Naive thymus-derived CD8-positive, alpha-beta T cell (primary cell): ENCODE measurements around the gene GMPPB. TPM values are rescaled to one million over a fixed set of nuclear protein-coding genes. Genes with fewer than 3 reads are reported as not detected.

Experiments
- ATAC-seq, 2 donors: fragments of 150-1000 bp; cut with Tn5 transposase in 1 of 2; sonication (Bioruptor Pico), chemical (Tn5 transposase) in 1 of 2; 1 replicate in 1 of 2; 2 replicates in 1 of 2; pipeline ENCODE4 v1.10.0; 2021; ENCODE audit warnings: mild to moderate bottlenecking in 2 of 2, moderate library complexity in 2 of 2
- POLR2A ChIA-PET: fragments of 350-600 bp; sonication (Branson Sonifier 250); formaldehyde crosslinking; loops from one replicate; lab custom pipeline; 2021; ENCODE audit warnings: antibody characterized with exemption; lab: Charles Lee
- DNase-seq, 10 donors: peaks; one replicate each; pipeline versions ENCODE4 v3.0.0 to v3.0.0-alpha.2; 2020 to 2022
- H3K27ac Mint-ChIP-seq, 10 donors: one replicate each; pipeline ENCODE4 v1.8.0; 2020 to 2022; ENCODE audit warnings: mild to moderate bottlenecking in 10 of 10, mixed read lengths in 10 of 10, moderate library complexity in 4 of 10, inconsistent platforms in 1 of 10
- H3K27me3 Mint-ChIP-seq, 5 donors: one replicate each; pipeline ENCODE4 v1.8.0; 2021 to 2022; ENCODE audit warnings: mixed read lengths in 5 of 5
- H3K36me3 Mint-ChIP-seq, 3 donors: one replicate each; pipeline ENCODE4 v1.8.0; 2020 to 2022; ENCODE audit warnings: mixed read lengths in 3 of 3, mild to moderate bottlenecking in 2 of 3, inconsistent platforms in 1 of 3
- H3K4me1 Mint-ChIP-seq, 4 donors: one replicate each; pipeline ENCODE4 v1.8.0; 2021 to 2022; ENCODE audit warnings: mixed read lengths in 4 of 4
- H3K4me3 Mint-ChIP-seq, 10 donors: one replicate each; pipeline ENCODE4 v1.8.0; 2020 to 2022; ENCODE audit warnings: mild to moderate bottlenecking in 10 of 10, mixed read lengths in 10 of 10, moderate library complexity in 6 of 10, inconsistent platforms in 1 of 10
- H3K9me3 Mint-ChIP-seq, 9 donors: one replicate each; pipeline ENCODE4 v1.8.0; 2020 to 2022; ENCODE audit warnings: mixed read lengths in 9 of 9, mild to moderate bottlenecking in 3 of 9, inconsistent platforms in 1 of 9, moderate library complexity in 1 of 9
- polyA plus RNA-seq, 3 donors: library from polyadenylated mRNA; unstranded; fragments of 300-500 nt; fragmentation: Illumina TruSeq; gene quantifications; one replicate each; pipeline ENCODE4 v1.2.3, GENCODE V29; 2021
- total RNA-seq, 8 experiments: library from RNA in 2 of 8; stranded (reverse) in 2 of 8; gene quantifications; one replicate each; pipeline ENCODE4 v1.2.3 and lab custom pipeline; 2021 to 2026

Gene GMPPB
- total and polyA plus RNA-seq, 5 experiments from 2014 or later, result 7.5 to 22.2 (median 14.8) TPM

DNA sequence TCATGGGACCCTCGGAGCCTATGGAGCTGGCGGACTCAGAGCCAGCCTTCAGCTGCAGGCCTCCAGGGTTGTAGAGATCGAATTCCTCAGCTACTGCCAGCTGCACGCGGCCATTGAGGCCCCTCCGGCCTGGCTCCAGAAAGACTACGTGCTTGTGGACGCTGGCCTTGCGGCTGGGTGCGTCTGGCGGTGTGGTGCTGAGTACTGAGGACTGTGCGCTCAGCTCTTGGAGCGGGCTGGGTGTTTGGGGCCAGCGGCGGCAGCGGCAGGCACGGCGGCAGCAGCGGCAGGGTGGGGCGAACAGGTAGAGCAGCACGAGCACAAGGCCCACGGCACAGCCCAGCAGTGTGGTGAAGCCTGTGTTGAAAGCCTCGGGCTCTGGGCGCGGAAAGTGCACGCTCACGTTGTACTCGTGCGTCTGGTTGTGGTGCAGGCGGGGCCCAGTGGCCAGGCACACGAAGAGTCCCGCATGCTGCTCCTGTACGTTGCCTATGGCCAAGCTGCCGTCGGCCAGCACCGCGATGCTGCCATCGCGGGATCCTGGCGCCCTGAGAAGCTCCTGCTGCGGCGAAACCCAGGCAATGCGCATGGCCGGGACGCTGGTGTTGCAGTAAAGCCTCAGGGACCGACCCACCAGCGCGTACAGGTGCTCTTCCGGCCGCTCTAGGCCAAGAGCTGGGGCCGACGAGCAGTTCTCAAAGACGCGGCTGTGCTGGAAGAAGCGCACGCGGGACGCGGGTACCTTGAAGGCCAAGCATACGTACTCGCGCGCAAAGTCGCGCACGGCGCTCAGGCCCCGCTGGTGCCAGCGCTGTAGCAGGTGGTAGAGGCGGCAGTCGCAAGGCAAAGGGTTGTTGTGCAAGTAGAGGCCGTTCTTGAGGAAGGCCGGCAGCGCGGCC, 5.5 kb downstream of the GMPPB start:
- Mint-ChIP-seq H3K27ac (peak overlapping the region in 7 of 10 donors; percentile 60 to 96 (median 84)), H3K4me1 (peaks cover 20 to 49% (median 38%) of the 10 kb centered on the region in 4 donors), H3K36me3 (no peaks in the 10 kb centered on the region), H3K4me3 (peak overlapping the region; percentile 89 to 95 (median 92)), H3K9me3 (no peaks in the 10 kb centered on the region), H3K27me3 (no peaks in the 10 kb centered on the region)
- DNase-seq (no peak), ATAC-seq (no peak)
- POLR2A ChIA-PET, result interaction anchor here (0.9 to 1.7 kb wide), 4 partner anchors 68 to 222 kb away, joined by 3 to 9 read pairs (median 4); partner anchors contain the start of genes INKA1, IP6K1 and RBM6

DNA sequence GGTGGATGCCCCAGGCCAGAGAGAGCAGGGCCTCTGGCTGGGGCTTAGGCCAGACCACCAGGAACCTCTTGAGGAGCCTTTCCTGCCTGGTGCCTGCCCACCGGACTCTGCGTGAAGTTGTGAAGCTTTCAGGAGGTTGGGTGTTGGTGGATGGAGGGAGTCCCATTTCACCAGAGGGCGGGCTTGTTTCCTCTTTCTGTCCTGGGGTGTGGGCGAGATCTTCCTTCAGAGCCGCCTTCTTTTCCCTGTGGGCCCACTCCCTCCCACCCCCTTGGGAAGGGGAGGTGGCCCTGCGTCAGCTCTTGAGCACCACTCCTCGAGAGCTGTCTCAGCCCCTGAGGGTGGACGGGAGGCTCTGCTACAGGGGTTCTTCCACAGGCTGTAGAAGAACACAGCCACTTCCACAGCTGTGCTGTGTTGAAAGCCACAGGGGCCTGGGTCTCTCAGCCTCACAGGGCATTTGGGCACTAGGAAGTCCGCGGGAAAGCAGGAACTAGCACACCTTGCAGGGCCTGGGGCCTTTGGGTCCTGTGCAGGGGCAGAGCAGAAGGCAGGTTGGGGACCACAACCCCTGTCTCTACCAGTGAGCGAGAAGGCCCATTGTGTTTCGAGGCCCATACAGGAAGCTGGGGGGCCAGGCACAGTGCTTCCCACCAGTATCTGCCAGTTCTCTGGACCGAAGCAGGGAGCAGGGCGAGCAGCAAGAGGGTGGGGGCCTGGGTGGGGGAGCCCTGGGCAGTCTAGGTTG, 6.4 kb downstream of the GMPPB start:
- Mint-ChIP-seq H3K36me3 (no peaks in the 10 kb centered on the region), H3K9me3 (no peaks in the 10 kb centered on the region), H3K4me3 (peak overlapping the region in 7 of 10 donors; percentile 22 to 93 (median 39)), H3K27me3 (no peaks in the 10 kb centered on the region), H3K27ac (peak overlapping the region in 1 of 10 donors; percentile 63), H3K4me1 (peaks cover 15 to 50% (median 36%) of the 10 kb centered on the region in 4 donors)
- POLR2A ChIA-PET, result interaction anchor here (0.5 to 0.9 kb wide), 2 partner anchors 48 to 86 kb away, joined by 3 to 4 read pairs; partner anchors contain the start of gene INKA1
- DNase-seq (no peak), ATAC-seq (no peak)

DNA sequence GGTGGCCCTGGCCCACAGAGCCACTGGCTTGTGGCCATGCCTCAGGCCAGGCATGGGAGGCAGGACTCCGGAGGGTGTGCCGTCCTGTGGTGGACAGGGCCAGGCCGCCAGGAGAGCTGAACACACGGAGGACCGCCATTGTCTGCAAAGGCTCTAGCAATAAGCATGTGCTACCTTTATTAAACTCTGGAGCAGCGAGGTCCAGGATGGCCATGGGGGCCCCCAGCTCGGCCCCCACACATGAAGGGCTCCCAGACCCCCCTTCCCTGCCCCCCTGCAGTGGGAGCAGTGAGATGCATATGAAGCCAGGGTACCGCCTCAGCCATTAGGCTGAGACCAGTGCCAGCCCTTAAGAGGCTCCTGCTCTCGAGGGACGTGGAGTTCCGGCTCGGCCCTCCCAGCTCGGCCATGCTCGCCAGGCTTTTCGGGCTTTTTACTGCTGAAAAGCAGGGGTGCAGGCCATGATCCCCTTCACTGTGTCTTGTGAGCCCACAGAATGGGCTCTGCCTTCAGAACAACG, 7.0 kb downstream of the GMPPB start:
- no peaks in the 10 kb centered on the region for H3K9me3 Mint-ChIP-seq
- H3K4me1 Mint-ChIP-seq, result peaks cover 15 to 53% (median 38%) of the 10 kb centered on the region in 4 donors
- no peak for DNase-seq
- H3K4me3 Mint-ChIP-seq, result no peak overlapping the region
- no peak for ATAC-seq
- H3K27me3 Mint-ChIP-seq, result no peaks in the 10 kb centered on the region
- no peaks in the 10 kb centered on the region for H3K36me3 Mint-ChIP-seq
- POLR2A ChIA-PET, result no interaction called here
- H3K27ac Mint-ChIP-seq, result no peak overlapping the region

DNA sequence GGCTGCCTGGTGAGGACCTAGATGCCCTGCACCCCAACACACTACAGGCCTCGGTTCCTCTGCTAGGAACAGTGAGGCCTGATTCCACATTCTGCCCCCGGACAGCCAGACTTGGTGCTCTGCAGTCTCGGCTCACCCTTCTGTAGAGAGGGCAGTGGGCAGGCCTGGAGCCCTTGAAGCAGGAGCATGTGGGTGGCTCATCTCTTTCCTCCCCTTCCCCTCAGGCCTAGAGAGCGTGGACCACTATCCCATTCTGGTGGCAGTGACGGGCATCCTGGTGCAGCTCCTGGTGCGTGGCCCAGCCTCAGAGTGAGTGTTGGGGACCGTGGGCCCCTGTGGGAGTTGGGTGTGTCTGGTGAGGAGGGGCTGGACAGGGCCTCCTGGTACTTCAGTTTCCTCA, 7.6 kb downstream of the GMPPB start:
- DNase-seq (no peak), ATAC-seq (no peak)
- H3K9me3 Mint-ChIP-seq, result no peaks in the 10 kb centered on the region
- H3K4me1 Mint-ChIP-seq, result peaks cover 19 to 56% (median 41%) of the 10 kb centered on the region in 4 donors
- H3K27me3 Mint-ChIP-seq, result no peaks in the 10 kb centered on the region
- H3K4me3 Mint-ChIP-seq, result peak overlapping the region in 1 of 10 donors; percentile 7
- POLR2A ChIA-PET, result interaction anchor here (1.5 kb wide), 1 partner anchor 11 kb away, joined by 4 read pairs; no protein-coding TSS in a partner anchor
- peak overlapping the region in 1 of 10 donors; percentile 43 for H3K27ac Mint-ChIP-seq
- peaks cover 0 to under 1% (median 0%) of the 10 kb centered on the region in 3 donors for H3K36me3 Mint-ChIP-seq

DNA sequence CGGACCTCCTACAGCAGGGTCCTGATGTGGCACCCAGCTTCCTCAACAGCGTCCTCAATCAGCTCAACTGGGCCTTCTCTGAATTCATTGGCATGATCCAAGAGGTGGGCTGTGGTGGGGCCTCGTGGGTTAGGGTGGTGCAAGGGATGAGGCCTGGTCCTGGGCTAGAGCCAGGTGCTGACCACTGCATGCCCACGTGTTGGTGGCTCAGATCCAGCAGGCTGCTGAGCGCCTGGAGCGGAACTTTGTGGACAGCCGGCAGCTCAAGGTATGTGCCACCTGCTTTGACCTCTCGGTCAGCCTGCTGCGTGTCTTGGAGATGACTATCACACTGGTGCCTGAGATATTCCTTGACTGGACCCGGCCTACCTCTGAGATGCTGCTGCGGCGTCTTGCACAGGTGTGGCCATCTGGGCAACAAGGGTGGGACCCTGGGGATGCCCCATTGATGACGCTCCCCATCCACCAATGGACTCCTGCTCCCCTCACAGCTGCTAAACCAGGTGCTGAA, 8.1 kb downstream of the GMPPB start:
- H3K27ac Mint-ChIP-seq, result no peak overlapping the region
- POLR2A ChIA-PET, result interaction anchor here (1.0 to 1.5 kb wide), 2 partner anchors 9 to 12 kb away, joined by 3 to 4 read pairs; no protein-coding TSS in a partner anchor
- peaks cover 15 to 52% (median 39%) of the 10 kb centered on the region in 4 donors for H3K4me1 Mint-ChIP-seq

DNA sequence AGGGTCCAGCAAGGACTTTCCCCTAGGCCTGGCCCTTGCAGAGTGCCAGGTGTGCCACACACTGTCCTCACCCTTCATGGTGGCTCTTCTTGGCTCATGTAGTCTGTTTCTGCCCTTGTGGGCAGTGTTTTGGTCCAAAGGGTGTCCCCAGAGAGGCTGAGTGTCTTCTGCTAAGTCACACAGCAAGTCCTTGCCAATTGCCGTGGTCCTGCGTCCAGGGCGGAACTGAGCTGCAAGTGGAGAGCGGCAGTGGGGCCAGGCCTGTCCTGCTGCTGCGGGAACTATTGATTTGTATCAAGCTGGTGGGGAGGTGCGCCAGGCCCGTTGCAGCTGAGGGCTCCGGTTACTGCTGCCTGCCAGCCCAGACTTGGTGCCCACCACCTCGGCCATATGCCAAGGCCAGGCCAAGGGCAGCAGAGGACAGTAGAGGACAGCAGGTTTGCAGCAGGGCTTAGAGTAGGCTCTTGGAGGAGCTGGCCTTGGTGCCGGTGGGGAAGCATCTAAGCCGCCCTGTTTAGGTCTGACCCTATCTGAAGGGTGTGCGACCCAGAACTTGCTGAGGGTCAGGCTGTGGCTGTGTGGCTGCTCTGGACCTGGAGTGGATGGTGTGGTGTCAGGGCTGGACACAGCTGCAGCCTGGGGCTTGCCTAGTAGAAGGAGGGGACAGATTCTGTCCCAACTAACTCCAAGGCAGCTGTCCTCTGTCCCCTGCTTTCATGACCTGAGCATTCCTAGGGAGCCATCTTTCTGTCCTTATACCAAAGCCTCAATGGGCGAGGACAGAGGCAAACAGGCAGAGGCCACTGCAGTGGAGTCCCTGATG, 8.8 kb downstream of the GMPPB start:
- H3K9me3 Mint-ChIP-seq, result no peaks in the 10 kb centered on the region
- H3K4me3 Mint-ChIP-seq, result peak overlapping the region in 2 of 10 donors; percentile 37 to 58
- peaks cover 15 to 47% (median 36%) of the 10 kb centered on the region in 4 donors for H3K4me1 Mint-ChIP-seq
- POLR2A ChIA-PET, result interaction anchor here (0.8 to 1.5 kb wide), 3 partner anchors 8 to 13 kb away, joined by 3 to 4 read pairs (median 3); no protein-coding TSS in a partner anchor
- H3K36me3 Mint-ChIP-seq, result peaks cover 0 to 3% (median 0%) of the 10 kb centered on the region in 3 donors
- peak overlapping the region in 3 of 10 donors; percentile 53 to 71 (median 70) for H3K27ac Mint-ChIP-seq
- H3K27me3 Mint-ChIP-seq, result no peaks in the 10 kb centered on the region
- DNase-seq (no peak), ATAC-seq (no peak)

More for the DNA sequence above, 8.1 kb downstream of the GMPPB start:
- Mint-ChIP-seq H3K4me3 (no peak overlapping the region), H3K9me3 (no peaks in the 10 kb centered on the region), H3K27me3 (no peaks in the 10 kb centered on the region), H3K36me3 (peaks cover 0 to 3% (median 0%) of the 10 kb centered on the region in 3 donors)
- ATAC-seq (no peak), DNase-seq (no peak)

DNA sequence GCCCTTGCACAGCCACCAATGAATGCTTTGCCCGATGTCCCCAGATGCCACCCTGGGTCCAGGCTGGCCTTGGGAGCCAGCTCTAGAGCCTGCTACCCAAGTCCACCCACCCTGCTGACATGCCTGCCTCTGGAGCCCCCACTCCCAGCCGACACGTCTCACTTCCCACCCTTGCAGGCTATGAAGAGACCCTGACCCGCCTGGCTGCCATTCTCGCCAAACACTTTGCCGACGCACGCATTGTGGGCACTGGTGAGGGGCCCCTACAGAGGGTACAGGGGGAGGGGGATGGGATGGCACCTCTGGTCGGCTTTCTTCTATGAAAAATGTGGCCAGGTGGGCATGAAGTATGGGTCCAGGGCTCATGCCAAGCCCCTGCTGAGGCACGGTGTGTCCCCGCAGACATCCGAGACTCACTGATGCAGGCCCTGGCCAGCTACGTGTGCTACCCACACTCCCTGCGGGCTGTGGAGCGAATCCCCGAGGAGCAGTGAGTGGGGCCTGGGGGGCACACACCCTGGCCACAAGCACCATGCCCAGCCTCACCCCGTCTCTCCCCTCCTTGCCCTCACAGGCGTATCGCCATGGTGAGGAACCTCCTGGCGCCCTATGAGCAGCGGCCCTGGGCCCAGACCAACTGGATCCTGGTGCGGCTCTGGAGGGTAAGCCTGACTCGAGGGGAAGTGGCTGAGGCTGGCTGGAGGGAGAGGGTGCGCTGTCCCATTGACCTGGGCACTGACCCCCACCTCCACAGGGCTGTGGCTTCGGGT, 10.2 kb downstream of the GMPPB start:
- H3K9me3 Mint-ChIP-seq, result no peaks in the 10 kb centered on the region
- H3K27me3 Mint-ChIP-seq, result no peaks in the 10 kb centered on the region
- H3K36me3 Mint-ChIP-seq, result peaks cover 0 to 3% (median 0%) of the 10 kb centered on the region in 3 donors
- peak in 1 of 10 donors; percentile 36 for DNase-seq
- POLR2A ChIA-PET, result interaction anchor here (1.3 to 1.5 kb wide), 2 partner anchors 9 to 11 kb away, joined by 4 to 6 read pairs; partner anchors contain the start of gene GMPPB
- H3K4me3 Mint-ChIP-seq, result no peak overlapping the region
- ATAC-seq, result no peak
- peaks cover 10 to 35% (median 23%) of the 10 kb centered on the region in 4 donors for H3K4me1 Mint-ChIP-seq
- peak overlapping the region in 1 of 10 donors; percentile 55 for H3K27ac Mint-ChIP-seq

DNA sequence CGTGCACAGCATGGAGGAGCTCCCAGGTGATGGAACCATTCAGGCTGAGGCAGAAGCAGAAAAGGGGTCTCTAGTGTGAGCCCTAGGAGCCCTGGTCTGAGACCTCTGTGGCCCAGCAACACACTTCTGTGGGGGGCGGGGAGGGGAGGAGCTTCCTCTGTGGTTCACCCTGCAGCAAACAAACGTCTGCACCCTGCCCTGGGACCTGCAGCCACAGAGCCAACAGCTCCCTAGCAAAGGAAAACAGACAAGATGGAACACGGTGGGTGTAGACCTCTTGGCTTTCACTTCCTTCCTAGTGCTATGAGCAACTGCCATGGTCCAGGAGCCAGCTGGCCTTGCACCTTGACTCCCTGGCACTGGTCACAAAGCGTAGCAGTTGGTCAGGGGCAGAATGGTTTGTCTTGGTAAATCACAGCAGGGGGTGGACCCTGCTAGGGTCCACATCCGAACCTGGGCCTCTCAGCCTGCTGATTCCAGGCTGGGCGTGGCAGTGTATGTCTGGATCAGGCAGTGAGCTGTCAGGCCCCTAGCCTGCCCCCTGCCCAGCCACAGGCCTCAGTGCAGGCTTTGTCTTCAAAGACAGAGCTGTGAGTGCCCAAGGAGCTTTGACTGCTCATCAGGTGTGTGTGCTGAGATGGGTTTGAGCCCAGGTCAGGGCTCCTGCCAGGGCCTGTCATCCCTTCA, 11.0 kb downstream of the GMPPB start:
- peak in 1 of 10 donors; percentile 64 for DNase-seq
- H3K4me1 Mint-ChIP-seq, result peaks cover 12 to 33% (median 20%) of the 10 kb centered on the region in 4 donors
- H3K9me3 Mint-ChIP-seq, result no peaks in the 10 kb centered on the region
- H3K27ac Mint-ChIP-seq, result peak overlapping the region in 8 of 10 donors; percentile 6 to 82 (median 41)
- POLR2A ChIA-PET, result interaction anchor here (1.3 to 1.7 kb wide), 3 partner anchors 10 to 12 kb away, joined by 4 to 6 read pairs (median 4); partner anchors contain the start of gene GMPPB
- peak in 1 of 2 donors; percentile 35 for ATAC-seq
- H3K4me3 Mint-ChIP-seq, result peak overlapping the region in 2 of 10 donors; percentile 13 to 41
- H3K36me3 Mint-ChIP-seq, result peaks cover 0 to 7% (median 0%) of the 10 kb centered on the region in 3 donors
- H3K27me3 Mint-ChIP-seq, result no peaks in the 10 kb centered on the region

DNA sequence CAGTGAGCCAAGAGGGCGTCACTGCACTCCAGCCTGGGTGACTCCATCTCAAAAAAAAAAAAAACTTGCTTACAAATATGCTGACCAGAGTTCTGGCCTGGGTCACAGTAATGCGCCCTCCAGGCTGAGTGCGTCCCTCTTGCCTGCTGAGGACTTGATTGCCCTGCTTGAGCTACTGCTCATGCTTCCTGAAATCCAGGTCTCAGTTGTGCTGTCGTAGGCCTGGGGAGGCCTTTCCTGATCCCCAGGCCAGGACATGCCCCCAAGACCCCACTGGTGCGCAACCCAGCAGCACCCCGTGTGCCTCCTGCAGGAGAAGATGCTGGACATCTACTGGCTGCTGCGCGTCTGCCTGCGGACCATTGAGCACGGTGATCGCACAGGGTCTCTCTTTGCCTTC, 11.6 kb downstream of the GMPPB start:
- POLR2A ChIA-PET, result interaction anchor here (1.3 to 1.7 kb wide), 3 partner anchors 11 to 12 kb away, joined by 4 to 6 read pairs (median 4); partner anchors contain the start of gene GMPPB
- H3K4me1 Mint-ChIP-seq, result peaks cover 12 to 30% (median 18%) of the 10 kb centered on the region in 4 donors
- ATAC-seq (no peak), DNase-seq (no peak)
- H3K36me3 Mint-ChIP-seq, result peaks cover 0 to 11% (median 0%) of the 10 kb centered on the region in 3 donors
- H3K27ac Mint-ChIP-seq, result peak overlapping the region in 5 of 10 donors; percentile 28 to 82 (median 47)
- no peaks in the 10 kb centered on the region for H3K27me3 Mint-ChIP-seq
- H3K9me3 Mint-ChIP-seq, result no peaks in the 10 kb centered on the region
- peak overlapping the region in 2 of 10 donors; percentile 13 to 22 for H3K4me3 Mint-ChIP-seq

DNA sequence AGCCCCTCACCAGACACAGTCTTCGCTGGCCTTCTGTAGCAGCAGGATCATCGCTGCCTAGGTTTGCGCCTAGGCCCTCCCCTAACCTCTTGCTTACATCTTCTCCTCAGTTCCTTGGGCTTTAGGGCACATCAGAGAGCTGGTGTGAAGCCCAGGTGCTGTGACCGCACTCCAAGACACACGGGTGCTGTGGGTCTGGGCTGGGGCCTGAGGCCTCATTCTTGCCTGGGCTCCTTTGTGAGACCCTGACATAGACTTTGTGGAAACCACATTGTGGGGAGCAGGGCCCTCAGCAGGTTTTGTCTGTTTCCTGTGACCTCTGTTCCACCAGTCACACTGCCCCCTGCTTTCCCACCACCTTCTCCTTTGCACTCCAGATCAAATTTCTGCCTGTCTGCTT, 12.3 kb downstream of the GMPPB start:
- peak overlapping the region in 9 of 10 donors; percentile 28 to 87 (median 63) for H3K27ac Mint-ChIP-seq
- ATAC-seq (no peak), DNase-seq (peak in 1 of 10 donors; percentile 49)
- peaks cover 12 to 30% (median 18%) of the 10 kb centered on the region in 4 donors for H3K4me1 Mint-ChIP-seq
- POLR2A ChIA-PET, result interaction anchor here (1.7 kb wide), 1 partner anchor 10 kb away, joined by 4 read pairs; no protein-coding TSS in a partner anchor
- H3K9me3 Mint-ChIP-seq, result no peaks in the 10 kb centered on the region
- peak overlapping the region in 1 of 10 donors; percentile 30 for H3K4me3 Mint-ChIP-seq
- H3K36me3 Mint-ChIP-seq, result peaks cover 0 to 13% (median 0%) of the 10 kb centered on the region in 3 donors
- H3K27me3 Mint-ChIP-seq, result no peaks in the 10 kb centered on the region
